Measurements from ENCODE around the gene TTC7B.

GRCh38 chr14:90777830-90778485, 38.3 kb downstream of the TTC7B start:
- TF ChIP-seq EZH2 (IDR thresholded peaks at IDR 0.05; ENCODE audit: low read length, missing control alignments) (no peak), CTCF (conservative IDR thresholded peaks at IDR 0.05 in 1 of 2, IDR thresholded peaks at IDR 0.05 in 1 of 2; ENCODE audit: low read depth in 1 of 2, low read length in 2 of 2) (no peak)

Data from fibroblast of lung (primary cell).